Breast epithelium (tissue), 4 donors: ENCODE measurements around the gene PGRMC1. TPM values are rescaled to one million over a fixed set of nuclear protein-coding genes. Genes with fewer than 3 reads are reported as not detected.
"Not testable (repeated sequence)": the region's sequence is repeated elsewhere in the genome, so short reads cannot be mapped to it uniquely, and the experiment has no call there.

Experiments
- DNase-seq, 2 donors: peaks; one replicate each; pipeline ENCODE4 v3.0.0-alpha.2; 2019; ENCODE audit warnings: low spot score in 2 of 2
- H3K27ac ChIP-seq, 2 donors: fragments of 200-600 bp; sonication (generic) in 1 of 2; one replicate each; pipeline ENCODE4 v1.5.1; 2016 to 2019; ENCODE audit warnings: mild to moderate bottlenecking in 1 of 2
- H3K27me3 ChIP-seq, 2 donors: fragments of 200-600 bp; sonication (generic) in 1 of 2; one replicate each; pipeline versions ENCODE4 v1.5.1 to v1.6.0; 2017 to 2019; ENCODE audit warnings: control low read depth in 1 of 2, mild to moderate bottlenecking in 1 of 2
- H3K36me3 ChIP-seq: fragments of 200-600 bp; one replicate; pipeline ENCODE4 v1.5.1; 2019
- H3K4me1 ChIP-seq, 2 donors: fragments of 200-600 bp; sonication (generic); one replicate each; pipeline ENCODE4 v1.5.1; 2016 to 2019; ENCODE audit warnings: control low read depth in 1 of 2
- H3K4me3 ChIP-seq, 3 donors: fragments of 200-600 bp; sonication (generic); 1 replicate in 2 of 3; 2 replicates in 1 of 3; pipeline ENCODE4 v1.5.1; 2016 to 2019; ENCODE audit warnings: mild to moderate bottlenecking in 3 of 3, moderate library complexity in 2 of 3
- H3K9me3 ChIP-seq, 2 donors: fragments of 200-600 bp; sonication (generic) in 1 of 2; one replicate each; pipeline ENCODE4 v1.5.1; 2016 to 2019; ENCODE audit warnings: control low read depth in 1 of 2
- POLR2A ChIP-seq: fragments of 450-650 bp; IDR thresholded peaks from one replicate; pipeline ENCODE4 v1.6.1; 2016; ENCODE audit warnings: antibody characterized with exemption, mild to moderate bottlenecking, moderate library complexity
- POLR2AphosphoS5 ChIP-seq, 3 donors: sonication (generic); formaldehyde crosslinking; IDR thresholded peaks; one replicate each; pipeline ENCODE4 v1.6.1; 2017; ENCODE audit warnings: antibody characterized with exemption in 3 of 3
- intact Hi-C: fragments of 100-400 bp; cut with DNase I; formaldehyde crosslinking; loops from one replicate; pipeline ENCODE4 v1.15.1; 2023; ENCODE audit warnings: low total_unique reads
- total RNA-seq, 3 donors: library from RNA; depleted of rRNA; stranded (reverse); fragments of >200 nt; gene quantifications; one replicate each; pipeline ENCODE4 v1.1.0, GENCODE V29; 2016
- TF ChIP-seq, protein P1 (sequence below), 3 donors: fragments of 450-650 bp; IDR thresholded peaks; one replicate each; pipeline ENCODE4 v1.5.1; 2016 to 2017; ENCODE audit warnings: antibody characterized with exemption in 3 of 3, mild to moderate bottlenecking in 3 of 3, moderate library complexity in 3 of 3

PGRMC1 gene
- total RNA-seq, 3 donors from 2014 or later, result 118 to 217 (median 177) TPM

DNA sequence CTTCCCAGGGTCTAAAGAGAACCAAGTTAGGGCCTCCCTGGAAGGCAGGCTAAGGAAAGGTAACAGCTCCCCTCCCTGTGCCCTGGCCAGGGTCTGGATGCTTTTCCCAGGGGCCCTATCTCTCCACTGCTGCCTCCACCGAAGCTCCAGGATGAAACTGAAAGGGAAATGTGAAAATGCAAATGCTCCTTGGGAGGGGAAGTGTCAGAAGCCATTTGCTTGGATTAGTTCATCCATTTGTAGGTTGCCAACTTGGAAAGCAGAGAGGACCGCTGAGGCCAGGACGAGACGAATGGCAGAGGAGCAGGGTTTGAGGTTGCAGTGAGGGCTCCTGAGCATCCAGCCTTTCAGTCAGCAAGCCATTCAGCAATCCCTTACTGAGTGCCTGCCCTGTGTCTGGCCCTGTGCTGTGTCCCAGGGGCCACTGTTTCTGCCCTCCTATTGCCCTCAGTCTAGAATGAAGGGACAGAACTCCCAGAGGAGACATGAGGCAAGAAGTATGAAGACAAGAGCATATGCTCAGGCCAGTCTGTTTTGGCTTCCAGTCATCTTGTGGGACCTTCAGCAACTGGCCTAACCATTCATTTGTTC lies 45.9 kb upstream of the PGRMC1 start:
- H3K27me3 ChIP-seq, result peaks cover 0 to 4% of the 10 kb centered on the region in 2 donors
- intact Hi-C loops, result no loop called here
- TF ChIP-seq, protein P1, sequence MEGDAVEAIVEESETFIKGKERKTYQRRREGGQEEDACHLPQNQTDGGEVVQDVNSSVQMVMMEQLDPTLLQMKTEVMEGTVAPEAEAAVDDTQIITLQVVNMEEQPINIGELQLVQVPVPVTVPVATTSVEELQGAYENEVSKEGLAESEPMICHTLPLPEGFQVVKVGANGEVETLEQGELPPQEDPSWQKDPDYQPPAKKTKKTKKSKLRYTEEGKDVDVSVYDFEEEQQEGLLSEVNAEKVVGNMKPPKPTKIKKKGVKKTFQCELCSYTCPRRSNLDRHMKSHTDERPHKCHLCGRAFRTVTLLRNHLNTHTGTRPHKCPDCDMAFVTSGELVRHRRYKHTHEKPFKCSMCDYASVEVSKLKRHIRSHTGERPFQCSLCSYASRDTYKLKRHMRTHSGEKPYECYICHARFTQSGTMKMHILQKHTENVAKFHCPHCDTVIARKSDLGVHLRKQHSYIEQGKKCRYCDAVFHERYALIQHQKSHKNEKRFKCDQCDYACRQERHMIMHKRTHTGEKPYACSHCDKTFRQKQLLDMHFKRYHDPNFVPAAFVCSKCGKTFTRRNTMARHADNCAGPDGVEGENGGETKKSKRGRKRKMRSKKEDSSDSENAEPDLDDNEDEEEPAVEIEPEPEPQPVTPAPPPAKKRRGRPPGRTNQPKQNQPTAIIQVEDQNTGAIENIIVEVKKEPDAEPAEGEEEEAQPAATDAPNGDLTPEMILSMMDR (IDR thresholded peaks at IDR 0.05), result no peak
- TF ChIP-seq POLR2A (no peak), POLR2AphosphoS5 (IDR thresholded peaks at IDR 0.05) (no peak)
- peak overlapping the region in 2 of 3 donors; percentile 4 for H3K4me3 ChIP-seq
- no peaks in the 10 kb centered on the region for H3K4me1 ChIP-seq
- no peaks in the 10 kb centered on the region for H3K9me3 ChIP-seq
- no peak for DNase-seq
- H3K27ac ChIP-seq, result peak overlapping the region in 1 of 2 donors; percentile 41
- H3K36me3 ChIP-seq, result no peaks in the 10 kb centered on the region

DNA sequence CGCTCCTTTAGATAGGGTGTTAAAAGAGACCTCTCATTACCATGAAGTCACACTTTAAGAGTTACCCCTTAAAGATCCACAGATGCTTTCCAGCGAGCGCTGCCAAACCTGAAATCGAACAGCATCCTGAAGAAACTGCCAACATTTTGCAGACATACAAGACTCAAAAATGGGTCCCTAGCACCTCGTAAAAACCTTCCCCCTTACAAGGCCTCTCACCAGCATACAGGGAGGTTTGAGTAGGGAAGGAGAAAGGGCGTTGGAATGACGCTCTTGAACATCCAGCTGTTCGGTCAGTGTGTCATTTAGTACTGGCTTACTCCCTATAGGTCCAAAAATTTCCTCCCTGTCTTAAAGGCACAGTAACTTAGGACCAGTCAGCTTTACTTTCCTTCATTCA lies 45.3 kb upstream of the PGRMC1 start:
- Histone ChIP-seq H3K27ac (peak overlapping the region in 1 of 2 donors; percentile 41), H3K27me3 (peaks cover 0 to 6% of the 10 kb centered on the region in 2 donors), H3K4me3 (no peak overlapping the region), H3K9me3 (no peaks in the 10 kb centered on the region), H3K36me3 (no peaks in the 10 kb centered on the region), H3K4me1 (no peaks in the 10 kb centered on the region)
- TF ChIP-seq, protein P1 (IDR thresholded peaks at IDR 0.05), result no peak
- TF ChIP-seq POLR2A, result no peak
- TF ChIP-seq POLR2AphosphoS5 (IDR thresholded peaks at IDR 0.05), result no peak
- no peak for DNase-seq
- intact Hi-C loops, result no loop called here

DNA sequence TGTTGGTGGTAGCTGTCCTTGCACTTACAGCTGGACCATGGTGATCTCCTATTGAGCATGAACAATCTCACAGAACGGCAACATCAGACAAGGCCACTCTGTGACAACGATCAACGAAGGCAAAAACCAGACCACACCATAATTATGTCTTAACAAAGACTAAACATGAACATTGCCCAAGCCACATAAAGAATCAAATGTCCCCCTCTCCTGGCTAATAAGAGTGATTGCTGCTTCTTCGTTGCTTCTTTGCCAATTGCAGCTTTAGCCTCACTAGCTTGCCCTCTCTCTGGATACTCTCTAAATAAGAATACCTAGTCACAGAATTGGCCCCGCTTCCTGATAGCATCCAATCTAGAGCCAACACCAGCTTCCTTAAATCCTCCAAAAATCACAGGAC lies 41.5 kb upstream of the PGRMC1 start:
- no peak for TF ChIP-seq POLR2AphosphoS5 (IDR thresholded peaks at IDR 0.05)
- no peak for TF ChIP-seq POLR2A
- TF ChIP-seq, protein P1 (IDR thresholded peaks at IDR 0.05), result no peak
- no peak overlapping the region for H3K27ac ChIP-seq
- intact Hi-C loops, result no loop called here
- no peak for DNase-seq
- H3K36me3 ChIP-seq, result no peaks in the 10 kb centered on the region
- H3K27me3 ChIP-seq, result peaks cover 0 to 12% of the 10 kb centered on the region in 2 donors
- H3K9me3 ChIP-seq, result no peaks in the 10 kb centered on the region
- no peaks in the 10 kb centered on the region for H3K4me1 ChIP-seq
- H3K4me3 ChIP-seq, result no peak overlapping the region

DNA sequence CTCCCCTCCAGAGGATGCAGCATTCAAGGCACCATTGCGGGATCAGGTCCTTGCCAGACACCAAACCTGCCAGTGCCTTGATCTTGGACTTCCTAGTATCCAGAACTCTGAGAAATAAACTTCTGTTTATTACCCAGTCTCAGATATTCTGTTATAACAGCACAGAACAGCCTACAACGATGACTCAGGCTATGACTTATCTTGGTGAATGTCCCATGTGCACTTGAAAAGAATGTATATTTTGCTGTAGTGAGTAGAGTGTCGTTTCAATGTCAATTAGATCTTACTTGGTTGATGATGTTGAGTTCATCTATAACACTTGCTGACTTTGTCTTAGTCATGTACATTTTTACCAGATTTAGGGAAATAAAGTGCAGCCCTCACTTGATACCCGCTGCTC lies 34.5 kb upstream of the PGRMC1 start:
- Histone ChIP-seq H3K4me1 (no peaks in the 10 kb centered on the region), H3K27me3 (peaks cover 0 to 17% of the 10 kb centered on the region in 2 donors), H3K27ac (no peak overlapping the region), H3K9me3 (no peaks in the 10 kb centered on the region), H3K36me3 (no peaks in the 10 kb centered on the region), H3K4me3 (no peak overlapping the region)
- intact Hi-C loops, result no loop called here
- DNase-seq, result no peak
- TF ChIP-seq POLR2AphosphoS5 (IDR thresholded peaks at IDR 0.05) (no peak), POLR2A (no peak)
- TF ChIP-seq, protein P1 (IDR thresholded peaks at IDR 0.05), result no peak

DNA sequence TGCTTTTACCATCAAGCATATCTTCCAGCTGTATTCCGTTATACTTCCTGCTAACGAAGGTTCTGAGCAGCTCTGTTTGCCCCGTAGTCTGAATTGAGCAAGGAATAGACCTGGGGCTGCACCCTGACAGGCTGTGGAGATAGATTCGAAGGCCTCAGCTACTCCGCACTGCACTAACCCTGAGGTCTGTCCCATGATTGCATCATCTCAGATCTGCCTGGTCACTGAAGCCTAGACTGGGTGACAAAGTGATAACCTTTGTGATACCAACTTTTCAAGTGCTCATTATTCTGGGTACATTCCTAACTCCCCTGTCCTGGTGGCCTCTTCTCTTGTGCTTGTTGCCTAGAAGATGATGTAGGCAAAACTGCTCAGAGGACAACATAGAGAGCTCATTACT lies 29.9 kb upstream of the PGRMC1 start:
- DNase-seq, result no peak
- no peak overlapping the region for H3K4me3 ChIP-seq

DNA sequence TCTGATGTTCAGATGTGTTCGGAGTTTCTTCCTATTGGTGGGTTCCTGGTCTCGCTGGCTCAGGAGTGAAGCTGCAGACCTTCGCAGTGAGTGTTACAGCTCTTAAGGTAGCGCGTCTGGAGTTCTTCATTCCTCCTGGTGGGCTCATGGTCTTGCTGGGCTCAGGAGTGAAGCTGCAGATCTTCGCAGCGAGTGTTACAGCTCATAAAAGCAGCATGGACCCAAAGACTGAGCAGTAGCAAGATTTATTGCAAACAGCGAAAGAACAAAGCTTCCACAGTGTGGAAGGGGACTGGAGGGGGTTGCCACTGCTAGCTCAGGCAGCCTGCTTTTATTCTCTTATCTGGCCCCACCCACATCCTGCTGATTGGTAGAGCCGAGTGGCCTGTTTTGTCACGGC lies 28.6 kb upstream of the PGRMC1 start:
- intact Hi-C loops, H3K4me3 ChIP-seq, DNase-seq: not testable (repeated sequence)

More for the DNA sequence above, 29.9 kb upstream of the PGRMC1 start:
- H3K9me3 ChIP-seq, result no peaks in the 10 kb centered on the region
- H3K27ac ChIP-seq, result no peak overlapping the region
- H3K4me1 ChIP-seq, result no peaks in the 10 kb centered on the region
- H3K27me3 ChIP-seq, result peaks cover 0 to 23% of the 10 kb centered on the region in 2 donors
- TF ChIP-seq POLR2AphosphoS5 (IDR thresholded peaks at IDR 0.05), result no peak
- no peak for TF ChIP-seq POLR2A
- TF ChIP-seq, protein P1 (IDR thresholded peaks at IDR 0.05), result no peak
- no peaks in the 10 kb centered on the region for H3K36me3 ChIP-seq
- intact Hi-C loops, result no loop called here

More for the DNA sequence above, 28.6 kb upstream of the PGRMC1 start:
- H3K4me1 ChIP-seq, H3K9me3 ChIP-seq, H3K27ac ChIP-seq, H3K36me3 ChIP-seq: not testable (repeated sequence)
- peaks cover 0 to 28% of the 10 kb centered on the region in 2 donors for H3K27me3 ChIP-seq
